GM18861 (cell line): ENCODE data around the gene C16orf54.
"Not testable (repeated sequence)": the region's sequence is repeated elsewhere in the genome, so short reads cannot be mapped to it uniquely, and the experiment has no call there.

Experiments
- ATAC-seq: cut with Tn5 transposase; IDR thresholded peaks from one replicate; pipeline ENCODE4 v1.9.1; 2021; ENCODE audit not compliant: unreplicated experiment

Gene C16orf54

GRCh38 chr16:29742683-29743275 is 3.0 kb downstream of the C16orf54 start:
- no peak for ATAC-seq

GRCh38 chr16:29740630-29741015 is 5.2 kb downstream of the C16orf54 start:
- ATAC-seq, result not testable (repeated sequence)

- ATAC-seq, result not testable (repeated sequence)
Measured at GRCh38 chr16:29739927-29740629, 5.7 kb downstream of the C16orf54 start.

GRCh38 chr16:29738514-29738913 is 7.3 kb downstream of the C16orf54 start:
- ATAC-seq, result no peak

GRCh38 chr16:29737713-29738112 is 8.1 kb downstream of the C16orf54 start:
- no peak for ATAC-seq

GRCh38 chr16:29736764-29737163 is 9.0 kb downstream of the C16orf54 start:
- no peak for ATAC-seq

GRCh38 chr16:29736112-29736511 is 9.7 kb downstream of the C16orf54 start:
- no peak for ATAC-seq

- no peak for ATAC-seq
Measured at GRCh38 chr16:29734786-29735185, 11.0 kb downstream of the C16orf54 start.

GRCh38 chr16:29731768-29732601 is 13.8 kb downstream of the C16orf54 start:
- ATAC-seq, result peak; percentile 62

- ATAC-seq, result peak; percentile 39
Measured at GRCh38 chr16:29730649-29731048, 15.1 kb downstream of the C16orf54 start.

GRCh38 chr16:29729116-29729521 is 16.7 kb downstream of the C16orf54 start:
- ATAC-seq, result no peak

GRCh38 chr16:29727452-29727851 is 18.3 kb downstream of the C16orf54 start:
- no peak for ATAC-seq

GRCh38 chr16:29726845-29727377 is 18.9 kb downstream of the C16orf54 start:
- ATAC-seq, result no peak

- not testable (repeated sequence) for ATAC-seq
Measured at GRCh38 chr16:29721167-29721879, 24.5 kb downstream of the C16orf54 start.

GRCh38 chr16:29720703-29721102 is 25.1 kb downstream of the C16orf54 start:
- ATAC-seq, result no peak

- ATAC-seq, result no peak
Measured at GRCh38 chr16:29719063-29719462, 26.7 kb downstream of the C16orf54 start.

GRCh38 chr16:29717113-29717512 is 28.7 kb downstream of the C16orf54 start:
- no peak for ATAC-seq

- ATAC-seq, result no peak
Measured at GRCh38 chr16:29714972-29715371, 30.8 kb downstream of the C16orf54 start.

- no peak for ATAC-seq
Measured at GRCh38 chr16:29714396-29714795, 31.4 kb downstream of the C16orf54 start.

- no peak for ATAC-seq
Measured at GRCh38 chr16:29712809-29713208, 33.0 kb downstream of the C16orf54 start.
